Measurements from ENCODE around the gene PDPR.

GRCh38 chr16:70161350-70161749 is 47.2 kb downstream of the PDPR start:
- TF ChIP-seq, protein P1, sequence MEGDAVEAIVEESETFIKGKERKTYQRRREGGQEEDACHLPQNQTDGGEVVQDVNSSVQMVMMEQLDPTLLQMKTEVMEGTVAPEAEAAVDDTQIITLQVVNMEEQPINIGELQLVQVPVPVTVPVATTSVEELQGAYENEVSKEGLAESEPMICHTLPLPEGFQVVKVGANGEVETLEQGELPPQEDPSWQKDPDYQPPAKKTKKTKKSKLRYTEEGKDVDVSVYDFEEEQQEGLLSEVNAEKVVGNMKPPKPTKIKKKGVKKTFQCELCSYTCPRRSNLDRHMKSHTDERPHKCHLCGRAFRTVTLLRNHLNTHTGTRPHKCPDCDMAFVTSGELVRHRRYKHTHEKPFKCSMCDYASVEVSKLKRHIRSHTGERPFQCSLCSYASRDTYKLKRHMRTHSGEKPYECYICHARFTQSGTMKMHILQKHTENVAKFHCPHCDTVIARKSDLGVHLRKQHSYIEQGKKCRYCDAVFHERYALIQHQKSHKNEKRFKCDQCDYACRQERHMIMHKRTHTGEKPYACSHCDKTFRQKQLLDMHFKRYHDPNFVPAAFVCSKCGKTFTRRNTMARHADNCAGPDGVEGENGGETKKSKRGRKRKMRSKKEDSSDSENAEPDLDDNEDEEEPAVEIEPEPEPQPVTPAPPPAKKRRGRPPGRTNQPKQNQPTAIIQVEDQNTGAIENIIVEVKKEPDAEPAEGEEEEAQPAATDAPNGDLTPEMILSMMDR (IDR thresholded peaks at IDR 0.05): no peak
- TF ChIP-seq TAF1 (IDR thresholded peaks at IDR 0.05; ENCODE audit: borderline replicate concordance, low read depth, low read length) (no peak), CHD2 (IDR thresholded peaks at IDR 0.05; ENCODE audit: low read length, partially characterized antibody) (no peak), RFX5 (IDR thresholded peaks at IDR 0.05; ENCODE audit: low read length) (no peak), SMC3 (IDR thresholded peaks at IDR 0.05; ENCODE audit: low read depth, low read length) (no peak), EP300 (IDR thresholded peaks at IDR 0.05; ENCODE audit: borderline replicate concordance in 1 of 2, low read depth in 1 of 2, low read length in 1 of 2) (no peak)
